Colonic mucosa (tissue), 4 donors: Measurements from ENCODE around the gene AVPR2. TPM values are rescaled to one million over a fixed set of nuclear protein-coding genes. Genes with fewer than 3 reads are reported as not detected.

Experiments used
- DNase-seq: peaks from one replicate; pipeline ENCODE4 v3.0.0-alpha.2; 2020
- H3K27ac ChIP-seq: fragments of 200-600 bp; one replicate; pipeline ENCODE4 v1.8.0; 2021
- H3K27me3 ChIP-seq: fragments of 200-600 bp; one replicate; pipeline ENCODE4 v1.8.0; 2021
- H3K36me3 ChIP-seq: fragments of 200-600 bp; one replicate; pipeline ENCODE4 v1.8.0; 2021
- H3K4me1 ChIP-seq: fragments of 200-600 bp; one replicate; pipeline ENCODE4 v1.8.0; 2021; ENCODE audit warnings: mild to moderate bottlenecking
- H3K4me3 ChIP-seq: fragments of 200-600 bp; one replicate; pipeline ENCODE4 v1.8.0; 2021
- H3K9ac ChIP-seq, 2 donors: one replicate each; pipeline ENCODE4 v1.7.0; 2013; ENCODE audit warnings: control low read depth in 2 of 2, low read depth in 2 of 2, low read length in 2 of 2
- H3K9me3 ChIP-seq: fragments of 200-600 bp; one replicate; pipeline ENCODE4 v1.8.0; 2021
- CTCF ChIP-seq: fragments of 200-600 bp; IDR thresholded peaks from one replicate; pipeline ENCODE4 v1.8.0; 2022; ENCODE audit warnings: antibody characterized with exemption, mild to moderate bottlenecking
- intact Hi-C: fragments of 100-400 bp; cut with DNase I; formaldehyde crosslinking; loops from one replicate; pipeline ENCODE4 v1.14.1; 2022
- total RNA-seq, 2 donors: library from RNA; stranded (reverse); fragmentation: NEBNext Ultra II Directional in 1 of 2; extraction: Animal tissue kit (Norgen Biotek cat#: 25700) in 1 of 2; gene quantifications; one replicate each; pipeline ENCODE4 v1.2.1, GENCODE V29; 2021
- donor health status: healthy.
- donor health status: DM: no; HTN: no; CAD: no.
- donor health status: DM: no; HTN: no; CAD: no.

The AVPR2 gene
- total RNA-seq, 2 donors from 2014 or later, result 0.24 TPM; not detected in 1

DNA sequence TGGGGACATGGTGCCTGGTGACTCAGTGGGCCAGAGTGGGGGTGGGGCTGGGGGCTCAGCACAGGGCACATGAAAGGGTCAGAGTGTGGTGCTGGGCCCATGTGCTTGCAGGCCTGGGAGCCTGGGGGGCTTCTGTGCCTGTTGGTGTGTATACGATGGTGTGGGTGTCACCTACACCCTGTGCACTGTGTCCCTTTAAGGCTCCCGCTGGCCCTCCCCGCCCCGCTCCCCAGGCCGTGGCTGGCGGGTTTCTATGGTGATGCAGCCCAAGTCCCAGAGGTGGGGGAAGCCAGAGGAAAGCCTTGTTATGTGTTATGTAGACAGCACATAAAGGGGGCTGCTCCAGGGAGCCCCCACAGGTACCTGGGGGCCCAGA, 24.0 kb upstream of the AVPR2 start:
- peaks cover 30% of the 10 kb centered on the region for H3K27me3 ChIP-seq
- no peak overlapping the region for H3K9ac ChIP-seq
- H3K4me3 ChIP-seq, result no peak overlapping the region
- no peak for TF ChIP-seq CTCF
- intact Hi-C loops, result no loop called here
- no peaks in the 10 kb centered on the region for H3K36me3 ChIP-seq
- H3K27ac ChIP-seq, result no peak overlapping the region
- no peaks in the 10 kb centered on the region for H3K9me3 ChIP-seq
- DNase-seq, result no peak
- no peaks in the 10 kb centered on the region for H3K4me1 ChIP-seq

DNA sequence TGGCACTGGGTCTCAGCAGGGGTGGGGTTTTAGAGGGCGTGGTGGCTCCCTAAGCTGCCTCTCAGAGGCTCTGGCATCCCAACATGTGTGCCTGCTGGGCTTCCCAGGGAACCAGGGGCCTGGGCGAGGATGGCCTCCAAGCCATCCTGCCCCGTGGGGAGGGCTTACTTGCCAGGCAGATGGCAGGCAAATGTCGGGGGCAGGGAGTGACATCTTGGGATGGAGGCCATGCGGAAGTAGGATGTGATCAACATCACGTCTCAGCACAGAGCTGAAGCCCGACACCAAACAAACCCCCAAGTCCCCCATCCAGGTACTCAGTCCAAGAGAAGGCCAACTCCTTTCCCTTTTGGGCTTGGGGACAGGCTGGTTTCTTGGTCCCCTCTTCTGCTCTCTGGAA, 23.2 kb upstream of the AVPR2 start:
- DNase-seq, result no peak
- no peaks in the 10 kb centered on the region for H3K4me1 ChIP-seq
- intact Hi-C loops, result no loop called here
- H3K27me3 ChIP-seq, result peaks cover 33% of the 10 kb centered on the region
- H3K36me3 ChIP-seq, result no peaks in the 10 kb centered on the region
- no peak overlapping the region for H3K9ac ChIP-seq
- no peak overlapping the region for H3K27ac ChIP-seq
- H3K4me3 ChIP-seq, result no peak overlapping the region
- H3K9me3 ChIP-seq, result no peaks in the 10 kb centered on the region
- TF ChIP-seq CTCF, result no peak

DNA sequence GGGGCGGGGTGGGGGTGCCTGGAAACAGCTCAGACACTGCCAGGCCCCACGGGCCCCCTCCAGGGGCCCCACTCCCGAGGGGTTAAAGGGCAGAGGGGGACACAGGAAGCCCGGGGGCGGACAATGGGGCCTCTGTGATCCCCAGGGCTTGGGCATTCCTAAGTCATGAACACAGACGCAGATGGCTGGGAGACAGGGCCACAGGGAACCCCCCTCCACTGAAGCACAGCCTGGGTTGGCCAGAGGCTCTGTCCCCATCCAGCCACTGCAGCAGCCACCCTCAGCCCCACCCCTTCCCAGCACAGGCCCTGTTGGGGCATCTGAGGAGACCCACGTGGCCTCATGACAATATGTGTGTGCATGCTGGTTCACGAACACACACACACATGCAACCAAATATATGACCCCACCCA, 22.4 kb upstream of the AVPR2 start:
- Histone ChIP-seq H3K36me3 (no peaks in the 10 kb centered on the region), H3K4me1 (no peaks in the 10 kb centered on the region), H3K4me3 (no peak overlapping the region), H3K27me3 (peaks cover 41% of the 10 kb centered on the region), H3K9ac (no peak overlapping the region), H3K27ac (no peak overlapping the region), H3K9me3 (no peaks in the 10 kb centered on the region)
- DNase-seq, result no peak
- TF ChIP-seq CTCF, result no peak
- intact Hi-C loops, result no loop called here

- no peak overlapping the region for H3K27ac ChIP-seq
These were observed 21.9 kb upstream of the AVPR2 start for GRCh38 chrX:153882557-153882956.

GRCh38 chrX:153883163-153883843, 21.2 kb upstream of the AVPR2 start:
- DNase-seq, result no peak
- Histone ChIP-seq H3K4me3 (no peak overlapping the region), H3K4me1 (no peaks in the 10 kb centered on the region), H3K36me3 (no peaks in the 10 kb centered on the region), H3K9me3 (no peaks in the 10 kb centered on the region), H3K9ac (no peak overlapping the region), H3K27me3 (peaks cover 41% of the 10 kb centered on the region), H3K27ac (no peak overlapping the region)
- no peak for TF ChIP-seq CTCF
- intact Hi-C loops, result no loop called here

More at GRCh38 chrX:153882557-153882956, 21.9 kb upstream of the AVPR2 start:
- peaks cover 43% of the 10 kb centered on the region for H3K27me3 ChIP-seq
- H3K4me1 ChIP-seq, result no peaks in the 10 kb centered on the region
- no peak overlapping the region for H3K9ac ChIP-seq
- H3K36me3 ChIP-seq, result no peaks in the 10 kb centered on the region
- DNase-seq, result no peak
- no peak overlapping the region for H3K4me3 ChIP-seq
- no peaks in the 10 kb centered on the region for H3K9me3 ChIP-seq
- TF ChIP-seq CTCF, result no peak
- intact Hi-C loops, result no loop called here
